Skeletal muscle satellite cell (primary cell): ENCODE data around the gene PLEKHM3.

Experiments used
- H3K27me3 ChIP-seq: 2 replicates; pipeline ENCODE4 v1.7.0; 2013; ENCODE audit warnings: low read length; ENCODE audit not compliant: control insufficient read depth, insufficient read depth
- H3K36me3 ChIP-seq: 2 replicates; pipeline ENCODE4 v1.7.0; 2013; ENCODE audit warnings: mild to moderate bottlenecking, control low read depth, low read length; ENCODE audit not compliant: insufficient read depth
- H3K4me1 ChIP-seq: 2 replicates; pipeline ENCODE4 v1.7.0; 2013; ENCODE audit warnings: low read length; ENCODE audit not compliant: control insufficient read depth, insufficient read depth
- H3K4me2 ChIP-seq: 2 replicates; pipeline ENCODE4 v1.7.0; 2013; ENCODE audit warnings: mild to moderate bottlenecking, low read length
- H3K4me3 ChIP-seq: 2 replicates; pipeline ENCODE4 v1.7.0; 2013; ENCODE audit warnings: low read length
- H3K9ac ChIP-seq: 2 replicates; pipeline ENCODE4 v1.7.0; 2013; ENCODE audit warnings: mild to moderate bottlenecking, low read depth, low read length, moderate library complexity
- H3K9me3 ChIP-seq: replicated peaks from 2 replicates; pipeline ENCODE4 v1.7.0; 2013; ENCODE audit warnings: mild to moderate bottlenecking, control low read depth, low read length

The PLEKHM3 gene

GRCh38 chr2:207987025-207987716, 38.2 kb downstream of the PLEKHM3 start:
- no peaks in the 10 kb centered on the region for H3K4me1 ChIP-seq
- H3K4me3 ChIP-seq = no peak overlapping the region
- no peak overlapping the region for H3K9ac ChIP-seq
- no peaks in the 10 kb centered on the region for H3K9me3 ChIP-seq
- H3K27me3 ChIP-seq = no peaks in the 10 kb centered on the region
- no peaks in the 10 kb centered on the region for H3K36me3 ChIP-seq
- no peak overlapping the region for H3K4me2 ChIP-seq

- Histone ChIP-seq H3K9ac (no peak overlapping the region), H3K36me3 (no peaks in the 10 kb centered on the region), H3K27me3 (no peaks in the 10 kb centered on the region), H3K4me1 (no peaks in the 10 kb centered on the region), H3K4me3 (no peak overlapping the region), H3K4me2 (no peak overlapping the region), H3K9me3 (no peaks in the 10 kb centered on the region)
Measured at GRCh38 chr2:207984765-207985480, 40.4 kb downstream of the PLEKHM3 start.

GRCh38 chr2:207983641-207984042, 41.7 kb downstream of the PLEKHM3 start:
- Histone ChIP-seq H3K4me2 (no peak overlapping the region), H3K27me3 (no peaks in the 10 kb centered on the region), H3K4me1 (no peaks in the 10 kb centered on the region), H3K36me3 (no peaks in the 10 kb centered on the region), H3K4me3 (no peak overlapping the region), H3K9me3 (no peaks in the 10 kb centered on the region), H3K9ac (no peak overlapping the region)

GRCh38 chr2:207978177-207978948, 47.0 kb downstream of the PLEKHM3 start:
- no peaks in the 10 kb centered on the region for H3K27me3 ChIP-seq
- no peaks in the 10 kb centered on the region for H3K4me1 ChIP-seq
- no peaks in the 10 kb centered on the region for H3K9me3 ChIP-seq
- H3K36me3 ChIP-seq = peaks cover 6% of the 10 kb centered on the region
- no peak overlapping the region for H3K9ac ChIP-seq
- no peak overlapping the region for H3K4me2 ChIP-seq
- no peak overlapping the region for H3K4me3 ChIP-seq

GRCh38 chr2:207975921-207976320, 49.4 kb downstream of the PLEKHM3 start:
- no peak overlapping the region for H3K9ac ChIP-seq
- H3K4me3 ChIP-seq = no peak overlapping the region
- H3K4me2 ChIP-seq = no peak overlapping the region
- H3K36me3 ChIP-seq = peaks cover 6% of the 10 kb centered on the region
- H3K4me1 ChIP-seq = no peaks in the 10 kb centered on the region
- no peaks in the 10 kb centered on the region for H3K27me3 ChIP-seq
- H3K9me3 ChIP-seq = no peaks in the 10 kb centered on the region

- no peaks in the 10 kb centered on the region for H3K9me3 ChIP-seq
- no peak overlapping the region for H3K4me3 ChIP-seq
- H3K9ac ChIP-seq = no peak overlapping the region
- H3K4me1 ChIP-seq = no peaks in the 10 kb centered on the region
- no peak overlapping the region for H3K4me2 ChIP-seq
- peaks cover 6% of the 10 kb centered on the region for H3K36me3 ChIP-seq
- H3K27me3 ChIP-seq = no peaks in the 10 kb centered on the region
Measured at GRCh38 chr2:207974216-207974605, 51.1 kb downstream of the PLEKHM3 start.

- Histone ChIP-seq H3K27me3 (no peaks in the 10 kb centered on the region), H3K36me3 (no peaks in the 10 kb centered on the region), H3K4me2 (no peak overlapping the region), H3K4me3 (no peak overlapping the region), H3K9ac (no peak overlapping the region), H3K4me1 (no peaks in the 10 kb centered on the region), H3K9me3 (no peaks in the 10 kb centered on the region)
Measured at GRCh38 chr2:207970826-207971180, 54.5 kb downstream of the PLEKHM3 start.

- H3K27me3 ChIP-seq = no peaks in the 10 kb centered on the region
- H3K9me3 ChIP-seq = no peaks in the 10 kb centered on the region
- no peak overlapping the region for H3K9ac ChIP-seq
- H3K36me3 ChIP-seq = no peaks in the 10 kb centered on the region
- H3K4me2 ChIP-seq = no peak overlapping the region
- H3K4me3 ChIP-seq = no peak overlapping the region
- H3K4me1 ChIP-seq = no peaks in the 10 kb centered on the region
Measured at GRCh38 chr2:207970147-207970825, 55.0 kb downstream of the PLEKHM3 start.

- no peaks in the 10 kb centered on the region for H3K27me3 ChIP-seq
- no peaks in the 10 kb centered on the region for H3K36me3 ChIP-seq
- H3K4me2 ChIP-seq = no peak overlapping the region
- no peak overlapping the region for H3K4me3 ChIP-seq
- H3K9me3 ChIP-seq = no peaks in the 10 kb centered on the region
- no peak overlapping the region for H3K9ac ChIP-seq
- no peaks in the 10 kb centered on the region for H3K4me1 ChIP-seq
Measured at GRCh38 chr2:207969249-207969648, 56.1 kb downstream of the PLEKHM3 start.

GRCh38 chr2:207967121-207967520, 58.2 kb downstream of the PLEKHM3 start:
- no peak overlapping the region for H3K9ac ChIP-seq
- H3K9me3 ChIP-seq = no peaks in the 10 kb centered on the region
- no peak overlapping the region for H3K4me2 ChIP-seq
- H3K4me3 ChIP-seq = no peak overlapping the region
- no peaks in the 10 kb centered on the region for H3K27me3 ChIP-seq
- no peaks in the 10 kb centered on the region for H3K4me1 ChIP-seq
- H3K36me3 ChIP-seq = no peaks in the 10 kb centered on the region

- Histone ChIP-seq H3K9me3 (no peaks in the 10 kb centered on the region), H3K4me3 (no peak overlapping the region), H3K36me3 (no peaks in the 10 kb centered on the region), H3K4me1 (no peaks in the 10 kb centered on the region), H3K4me2 (no peak overlapping the region), H3K27me3 (no peaks in the 10 kb centered on the region), H3K9ac (no peak overlapping the region)
Measured at GRCh38 chr2:207960911-207961310, 64.4 kb downstream of the PLEKHM3 start.
